Stomach (tissue), 4 donors: Measurements from ENCODE around the gene C9orf43.

Experiments used
- CTCF ChIP-seq, 7 experiments: fragments of 450-650 bp in 4 of 7; fragments of 200-600 bp in 3 of 7; sonication (generic) in 3 of 7; IDR thresholded peaks; one replicate each; pipeline ENCODE4 v1.5.1; 2016 to 2019; ENCODE audit warnings: antibody characterized with exemption in 7 of 7, control low read depth in 2 of 7, mild to moderate bottlenecking in 1 of 7
- POLR2AphosphoS5 ChIP-seq, 3 donors: sonication (generic); formaldehyde crosslinking; IDR thresholded peaks; one replicate each; pipeline ENCODE4 v1.6.1; 2016; ENCODE audit warnings: antibody characterized with exemption in 3 of 3

- TF ChIP-seq CTCF (IDR thresholded peaks at IDR 0.05) (no peak), POLR2AphosphoS5 (IDR thresholded peaks at IDR 0.05) (no peak)
Observed at GRCh38 chr9:113363336-113363735, 47.2 kb upstream of the C9orf43 start.
